ENCODE data around the gene PARP11. TPM values are rescaled to one million over a fixed set of nuclear protein-coding genes. Genes with fewer than 3 reads are reported as not detected.

The PARP11 gene
- total RNA-seq, 1 experiment from 2014 or later = not detected

DNA sequence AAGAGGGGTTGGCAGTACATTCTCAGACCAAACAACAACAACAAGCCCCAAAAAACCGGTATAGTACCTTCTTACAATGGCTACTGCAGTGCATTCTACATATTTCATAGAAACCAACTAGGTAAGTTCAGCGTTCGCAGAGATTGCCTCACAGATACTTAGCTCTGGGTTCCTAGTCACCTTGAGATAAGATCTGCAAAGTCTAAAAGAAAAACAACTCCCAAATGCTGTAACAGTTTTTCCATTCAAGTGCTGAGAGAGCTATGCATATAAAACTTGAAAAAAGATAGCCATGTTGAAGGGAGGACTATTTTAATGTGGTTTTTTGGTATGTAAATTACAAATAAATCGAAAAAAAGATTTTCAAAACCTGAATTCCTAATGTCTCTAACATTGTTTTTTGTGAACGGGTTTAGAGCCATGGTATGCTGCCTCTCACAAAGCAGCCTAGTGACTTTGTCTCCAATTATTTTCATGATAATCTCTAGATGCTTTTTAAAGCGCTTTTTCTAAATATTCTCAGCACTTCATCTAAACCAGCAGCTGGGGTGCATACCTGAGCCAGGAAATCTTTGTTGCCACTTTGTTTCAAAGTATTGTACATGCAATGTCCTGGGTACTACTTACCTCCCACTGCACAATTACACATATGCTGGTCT, 63.7 kb downstream of the PARP11 start:
- no peak overlapping the region for H3K4me3 ChIP-seq
- H4K20me1 ChIP-seq (ENCODE audit: insufficient read depth) = no peaks in the 10 kb centered on the region
- peaks cover 87% of the 10 kb centered on the region for H3K27me3 ChIP-seq (ENCODE audit: insufficient read depth, low read depth)
- no peaks in the 10 kb centered on the region for H3K79me2 ChIP-seq (ENCODE audit: low read depth)
- H3K36me3 ChIP-seq (ENCODE audit: low read depth) = no peaks in the 10 kb centered on the region
- no peaks in the 10 kb centered on the region for H3K9me2 ChIP-seq (ENCODE audit: insufficient read depth)
- TF ChIP-seq, protein P1, sequence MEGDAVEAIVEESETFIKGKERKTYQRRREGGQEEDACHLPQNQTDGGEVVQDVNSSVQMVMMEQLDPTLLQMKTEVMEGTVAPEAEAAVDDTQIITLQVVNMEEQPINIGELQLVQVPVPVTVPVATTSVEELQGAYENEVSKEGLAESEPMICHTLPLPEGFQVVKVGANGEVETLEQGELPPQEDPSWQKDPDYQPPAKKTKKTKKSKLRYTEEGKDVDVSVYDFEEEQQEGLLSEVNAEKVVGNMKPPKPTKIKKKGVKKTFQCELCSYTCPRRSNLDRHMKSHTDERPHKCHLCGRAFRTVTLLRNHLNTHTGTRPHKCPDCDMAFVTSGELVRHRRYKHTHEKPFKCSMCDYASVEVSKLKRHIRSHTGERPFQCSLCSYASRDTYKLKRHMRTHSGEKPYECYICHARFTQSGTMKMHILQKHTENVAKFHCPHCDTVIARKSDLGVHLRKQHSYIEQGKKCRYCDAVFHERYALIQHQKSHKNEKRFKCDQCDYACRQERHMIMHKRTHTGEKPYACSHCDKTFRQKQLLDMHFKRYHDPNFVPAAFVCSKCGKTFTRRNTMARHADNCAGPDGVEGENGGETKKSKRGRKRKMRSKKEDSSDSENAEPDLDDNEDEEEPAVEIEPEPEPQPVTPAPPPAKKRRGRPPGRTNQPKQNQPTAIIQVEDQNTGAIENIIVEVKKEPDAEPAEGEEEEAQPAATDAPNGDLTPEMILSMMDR (conservative IDR thresholded peaks at IDR 0.05) = no peak
- no peak for TF ChIP-seq EZH2 (IDR thresholded peaks at IDR 0.05; ENCODE audit: low read depth)
- no peak for DNase-seq
- no peak overlapping the region for H3K4me2 ChIP-seq
- H3K27ac ChIP-seq = no peak overlapping the region
- no peaks in the 10 kb centered on the region for H3F3A ChIP-seq (ENCODE audit: insufficient read depth, low read depth)
- POLR2A ChIA-PET (ENCODE audit: unreplicated experiment) = no interaction called here
- H2AFZ ChIP-seq = no peak overlapping the region
- BruUV-seq (replicated peaks) = no TSS peak
- H3K4me1 ChIP-seq (replicated peaks; ENCODE audit: insufficient read depth) = no peaks in the 10 kb centered on the region
- intact Hi-C loops (cut with micrococcal nuclease; ENCODE audit: unreplicated experiment) = loop anchor here (10.0 kb wide), 1 partner anchor 465 kb away; the partner anchor contains the start of gene CCND2
- H3K9me3 ChIP-seq (ENCODE audit: insufficient read depth, low read depth) = no peaks in the 10 kb centered on the region
- CTCF ChIA-PET = no interaction called here

DNA sequence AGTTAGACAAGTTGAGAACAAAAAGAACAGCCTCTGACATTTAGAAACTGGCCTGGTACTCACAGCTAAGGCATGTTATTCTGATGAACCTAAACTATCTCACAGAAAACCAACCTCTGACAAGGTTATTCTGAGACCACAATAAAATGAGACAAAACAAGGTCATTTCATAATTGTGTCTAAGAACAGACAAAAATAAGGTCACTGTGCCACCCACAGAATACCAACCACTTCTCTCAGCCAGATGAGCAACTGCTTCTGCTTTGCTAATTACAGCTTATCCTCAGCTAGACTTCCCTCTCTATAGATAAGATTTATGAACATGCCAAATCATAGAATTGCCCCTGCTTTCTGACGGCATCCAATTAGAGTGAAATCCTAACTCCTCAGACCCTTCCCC, 68.1 kb downstream of the PARP11 start:
- H3K4me2 ChIP-seq = no peak overlapping the region
- no peak overlapping the region for H2AFZ ChIP-seq
- H3K79me2 ChIP-seq (ENCODE audit: low read depth) = no peaks in the 10 kb centered on the region
- H3K27me3 ChIP-seq (ENCODE audit: insufficient read depth, low read depth) = peaks cover 64% of the 10 kb centered on the region
- H3K27ac ChIP-seq = no peak overlapping the region
- no peak for DNase-seq
- no peaks in the 10 kb centered on the region for H3K4me1 ChIP-seq (replicated peaks; ENCODE audit: insufficient read depth)
- POLR2A ChIA-PET (ENCODE audit: unreplicated experiment) = no interaction called here
- no peak overlapping the region for H3K4me3 ChIP-seq
- CTCF ChIA-PET = no interaction called here
- no peak for TF ChIP-seq EZH2 (IDR thresholded peaks at IDR 0.05; ENCODE audit: low read depth)
- TF ChIP-seq, protein P1 (conservative IDR thresholded peaks at IDR 0.05) = no peak
- no peaks in the 10 kb centered on the region for H3K36me3 ChIP-seq (ENCODE audit: low read depth)
- H3K9me3 ChIP-seq (ENCODE audit: insufficient read depth, low read depth) = no peaks in the 10 kb centered on the region
- no peaks in the 10 kb centered on the region for H3K9me2 ChIP-seq (ENCODE audit: insufficient read depth)
- no TSS peak for BruUV-seq (replicated peaks)
- no peaks in the 10 kb centered on the region for H4K20me1 ChIP-seq (ENCODE audit: insufficient read depth)
- no peaks in the 10 kb centered on the region for H3F3A ChIP-seq (ENCODE audit: insufficient read depth, low read depth)
- intact Hi-C loops (cut with micrococcal nuclease; ENCODE audit: unreplicated experiment) = loop anchor here (10.0 kb wide), 1 partner anchor 470 kb away; the partner anchor contains the start of gene CCND2

DNA sequence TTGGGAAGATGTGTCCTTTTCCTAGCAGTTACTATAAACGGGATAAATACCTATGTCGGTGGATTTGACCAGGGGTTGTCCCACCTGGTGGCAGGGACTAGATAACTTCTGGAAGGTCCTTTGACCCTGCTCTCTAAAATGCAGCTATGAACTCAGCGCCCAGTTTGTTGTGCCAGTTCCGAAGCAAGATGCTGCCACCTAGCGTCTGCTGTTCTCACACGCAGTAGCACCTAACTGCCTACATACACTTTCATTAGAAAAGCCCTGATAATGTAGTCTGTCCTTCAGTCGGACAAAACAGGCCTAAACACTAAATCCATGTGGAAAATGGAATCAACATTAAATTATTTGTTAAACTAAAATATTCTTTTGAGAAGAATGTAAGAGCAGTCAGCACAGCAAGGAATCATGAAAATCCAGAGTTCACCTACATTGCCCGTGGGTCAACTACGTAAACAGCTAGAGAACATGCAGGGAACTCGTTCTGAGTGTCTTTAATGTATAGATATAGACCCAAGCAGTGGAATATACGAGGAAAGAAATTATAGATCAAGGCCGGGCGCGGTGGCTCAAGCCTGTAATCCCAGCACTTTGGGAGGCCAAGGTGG, 69.2 kb downstream of the PARP11 start:
- peak; percentile 52 to 64 for DNase-seq
- intact Hi-C loops (cut with micrococcal nuclease; ENCODE audit: unreplicated experiment) = loop anchor here (1.0 to 10.0 kb wide), 3 partner anchors 471 to 669 kb away; partner anchors contain the start of gene CCND2
- Histone ChIP-seq H3K4me1 (replicated peaks; ENCODE audit: insufficient read depth) (no peaks in the 10 kb centered on the region), H3K36me3 (ENCODE audit: low read depth) (no peaks in the 10 kb centered on the region), H3K9me3 (ENCODE audit: insufficient read depth, low read depth) (no peaks in the 10 kb centered on the region), H2AFZ (no peak overlapping the region), H3K27ac (no peak overlapping the region), H3K4me3 (no peak overlapping the region), H3K27me3 (ENCODE audit: insufficient read depth, low read depth) (peaks cover 53% of the 10 kb centered on the region), H3F3A (ENCODE audit: insufficient read depth, low read depth) (no peaks in the 10 kb centered on the region), H3K4me2 (no peak overlapping the region), H3K79me2 (ENCODE audit: low read depth) (no peaks in the 10 kb centered on the region), H4K20me1 (ENCODE audit: insufficient read depth) (no peaks in the 10 kb centered on the region), H3K9me2 (ENCODE audit: insufficient read depth) (no peaks in the 10 kb centered on the region)
- CTCF ChIA-PET = interaction anchor here (0.6 to 1.7 kb wide), 5 partner anchors 475 to 668 kb away, joined by 3 to 31 read pairs (median 4); no protein-coding TSS in a partner anchor
- TF ChIP-seq EZH2 (IDR thresholded peaks at IDR 0.05; ENCODE audit: low read depth) = no peak
- TF ChIP-seq, protein P1 (conservative IDR thresholded peaks at IDR 0.05) = peak; percentile 94
- POLR2A ChIA-PET (ENCODE audit: unreplicated experiment) = no interaction called here
- no TSS peak for BruUV-seq (replicated peaks)
